HG02678 (cell line): Measurements from ENCODE around the gene CCDC51.

Experiments
- ATAC-seq: cut with Tn5 transposase; IDR thresholded peaks from one replicate; pipeline ENCODE4 v1.9.1; 2021; ENCODE audit warnings: mild to moderate bottlenecking, moderate library complexity; ENCODE audit not compliant: unreplicated experiment

The CCDC51 gene

GRCh38 chr3:48387634-48388033 lies 52.3 kb downstream of the CCDC51 start:
- ATAC-seq, result no peak
